SK-N-SH (cell line): ENCODE data around the gene NAV2.

ENCODE experiments used
- EZH2phosphoT487 ChIP-seq: fragments of 200-600 bp; sonication (generic); IDR thresholded peaks from 2 replicates; pipeline ENCODE4 v1.6.1; 2017; ENCODE audit warnings: low read depth, mixed run types, mild to moderate bottlenecking, antibody characterized with exemption, moderate library complexity, borderline replicate concordance
- MXI1 ChIP-seq: IDR thresholded peaks from 2 replicates; pipeline ENCODE4 v1.6.1; 2012; ENCODE audit warnings: mild to moderate bottlenecking, low read depth, low read length, improper control_type of control experiment
- RFX5 ChIP-seq: IDR thresholded peaks from 2 replicates; pipeline ENCODE4 v1.6.1; 2012; ENCODE audit warnings: mild to moderate bottlenecking, improper control_type of control experiment, low read length
- TCF12 ChIP-seq: IDR thresholded peaks from 2 replicates; pipeline ENCODE4 v1.4.0; 2012
- USF2 ChIP-seq: fragments of 150-350 bp; IDR thresholded peaks from 2 replicates; pipeline ENCODE4 v1.6.1; 2017; ENCODE audit warnings: antibody characterized with exemption, low read length, low read depth, borderline replicate concordance
- YY1 ChIP-seq: IDR thresholded peaks from 2 replicates; pipeline ENCODE4 v1.4.0; 2012; ENCODE audit warnings: low read depth, mild to moderate bottlenecking
- TF ChIP-seq, protein P1 (sequence below): fragments of 200-600 bp; sonication (generic); IDR thresholded peaks from 2 replicates; pipeline ENCODE4 v1.6.1; 2017; ENCODE audit warnings: antibody characterized with exemption, mild to moderate bottlenecking, moderate library complexity
- TF ChIP-seq, protein P2 (sequence below): IDR thresholded peaks from 2 replicates; pipeline ENCODE4; 2012
- TF ChIP-seq, protein P3 (sequence below): IDR thresholded peaks from 2 replicates; pipeline ENCODE4 v1.4.0; 2012; ENCODE audit warnings: low read depth

DNA sequence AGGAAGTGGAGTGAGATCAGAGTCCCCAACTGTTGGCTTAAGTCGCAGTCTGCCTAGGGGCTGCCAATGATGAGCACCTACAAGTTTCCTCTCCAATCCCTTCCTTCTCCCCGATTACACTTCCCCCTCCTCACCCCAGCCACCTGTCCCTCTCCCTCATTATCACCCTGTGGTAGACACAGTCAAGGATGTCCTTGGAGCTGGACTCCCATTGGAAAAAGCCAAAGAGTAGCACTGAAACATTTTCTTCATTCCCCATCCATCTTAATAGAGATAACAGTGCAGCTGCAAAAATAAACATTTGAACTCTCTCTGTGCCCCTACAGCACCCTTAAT lies 301.4 kb downstream of the NAV2 start:
- TF ChIP-seq, protein P1, sequence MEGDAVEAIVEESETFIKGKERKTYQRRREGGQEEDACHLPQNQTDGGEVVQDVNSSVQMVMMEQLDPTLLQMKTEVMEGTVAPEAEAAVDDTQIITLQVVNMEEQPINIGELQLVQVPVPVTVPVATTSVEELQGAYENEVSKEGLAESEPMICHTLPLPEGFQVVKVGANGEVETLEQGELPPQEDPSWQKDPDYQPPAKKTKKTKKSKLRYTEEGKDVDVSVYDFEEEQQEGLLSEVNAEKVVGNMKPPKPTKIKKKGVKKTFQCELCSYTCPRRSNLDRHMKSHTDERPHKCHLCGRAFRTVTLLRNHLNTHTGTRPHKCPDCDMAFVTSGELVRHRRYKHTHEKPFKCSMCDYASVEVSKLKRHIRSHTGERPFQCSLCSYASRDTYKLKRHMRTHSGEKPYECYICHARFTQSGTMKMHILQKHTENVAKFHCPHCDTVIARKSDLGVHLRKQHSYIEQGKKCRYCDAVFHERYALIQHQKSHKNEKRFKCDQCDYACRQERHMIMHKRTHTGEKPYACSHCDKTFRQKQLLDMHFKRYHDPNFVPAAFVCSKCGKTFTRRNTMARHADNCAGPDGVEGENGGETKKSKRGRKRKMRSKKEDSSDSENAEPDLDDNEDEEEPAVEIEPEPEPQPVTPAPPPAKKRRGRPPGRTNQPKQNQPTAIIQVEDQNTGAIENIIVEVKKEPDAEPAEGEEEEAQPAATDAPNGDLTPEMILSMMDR: no peak
- TF ChIP-seq USF2: no peak
- no peak for TF ChIP-seq TCF12
- TF ChIP-seq, protein P2, sequence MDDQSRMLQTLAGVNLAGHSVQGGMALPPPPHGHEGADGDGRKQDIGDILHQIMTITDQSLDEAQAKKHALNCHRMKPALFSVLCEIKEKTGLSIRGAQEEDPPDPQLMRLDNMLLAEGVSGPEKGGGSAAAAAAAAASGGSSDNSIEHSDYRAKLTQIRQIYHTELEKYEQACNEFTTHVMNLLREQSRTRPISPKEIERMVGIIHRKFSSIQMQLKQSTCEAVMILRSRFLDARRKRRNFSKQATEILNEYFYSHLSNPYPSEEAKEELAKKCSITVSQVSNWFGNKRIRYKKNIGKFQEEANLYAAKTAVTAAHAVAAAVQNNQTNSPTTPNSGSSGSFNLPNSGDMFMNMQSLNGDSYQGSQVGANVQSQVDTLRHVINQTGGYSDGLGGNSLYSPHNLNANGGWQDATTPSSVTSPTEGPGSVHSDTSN: no peak
- TF ChIP-seq RFX5: no peak
- TF ChIP-seq YY1: no peak
- no peak for TF ChIP-seq EZH2phosphoT487
- TF ChIP-seq MXI1: no peak
- TF ChIP-seq, protein P3, sequence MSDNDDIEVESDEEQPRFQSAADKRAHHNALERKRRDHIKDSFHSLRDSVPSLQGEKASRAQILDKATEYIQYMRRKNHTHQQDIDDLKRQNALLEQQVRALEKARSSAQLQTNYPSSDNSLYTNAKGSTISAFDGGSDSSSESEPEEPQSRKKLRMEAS: no peak
